HepG2 (cell line): ENCODE measurements around the gene KRTAP12-4. TPM values are rescaled to one million over a fixed set of nuclear protein-coding genes. Genes with fewer than 3 reads are reported as not detected.
A peak's percentile ranks its signal among the peaks of the same experiment; 100 is the strongest.

Experiments used
- ATF1 ChIP-seq: IDR thresholded peaks from 2 replicates; pipeline ENCODE4 v1.6.1; 2016; ENCODE audit warnings: mild to moderate bottlenecking, control low read depth
- GLI4 ChIP-seq: sonication (generic); formaldehyde crosslinking; IDR thresholded peaks from 2 replicates; pipeline ENCODE4 v1.5.1; 2020; ENCODE audit warnings: missing genetic modification reagents, mild to moderate bottlenecking, moderate library complexity, borderline replicate concordance
- HOXD1 ChIP-seq: sonication (generic); formaldehyde crosslinking; IDR thresholded peaks from 2 replicates; pipeline ENCODE4 v1.5.0; 2020; ENCODE audit warnings: missing genetic modification reagents
- LCORL ChIP-seq, 2 experiments: fragments of 450-650 bp in 1 of 2; sonication (generic) in 1 of 2; formaldehyde crosslinking in 1 of 2; IDR thresholded peaks; 2 replicates each; pipeline versions ENCODE4 v1.5.0 to v1.6.1; 2017 to 2020; ENCODE audit warnings: antibody characterized with exemption in 1 of 2, missing genetic modification reagents in 1 of 2
- PHF5A ChIP-seq: IDR thresholded peaks from one replicate; pipeline ENCODE4 v1.6.1; 2018; ENCODE audit warnings: low read depth, missing genetic modification reagents; ENCODE audit not compliant: unreplicated experiment
- PRDM10 ChIP-seq: sonication (generic); formaldehyde crosslinking; IDR thresholded peaks from 2 replicates; pipeline ENCODE4 v1.4.0; 2020; ENCODE audit warnings: low read depth, missing genetic modification reagents
- RFXANK ChIP-seq: IDR thresholded peaks from 2 replicates; pipeline ENCODE4 v1.6.1; 2016
- SP1 ChIP-seq, 2 experiments: fragments of 450-650 bp in 1 of 2; sonication (generic) in 1 of 2; formaldehyde crosslinking in 1 of 2; IDR thresholded peaks; 2 replicates each; pipeline versions ENCODE4 v1.4.0 to v1.6.1; 2016 to 2020; ENCODE audit warnings: missing genetic modification reagents in 1 of 2
- THAP9 ChIP-seq: sonication (generic); formaldehyde crosslinking; IDR thresholded peaks from 2 replicates; pipeline ENCODE4; 2020; ENCODE audit warnings: missing genetic modification reagents, mild to moderate bottlenecking, borderline replicate concordance
- YY1 ChIP-seq: IDR thresholded peaks from 2 replicates; pipeline ENCODE4 v1.6.1; 2011; ENCODE audit warnings: low read length, low read depth, moderate library complexity, mild to moderate bottlenecking; ENCODE audit not compliant: insufficient read depth, insufficient replicate concordance
- ZFP36L2 ChIP-seq: sonication (generic); formaldehyde crosslinking; IDR thresholded peaks from 2 replicates; pipeline ENCODE4 v1.4.0; 2020; ENCODE audit warnings: missing genetic modification reagents
- ZNF574 ChIP-seq: sonication (generic); formaldehyde crosslinking; IDR thresholded peaks from 2 replicates; pipeline ENCODE4 v1.4.0; 2020; ENCODE audit warnings: missing genetic modification reagents
- ZNF878 ChIP-seq: sonication (generic); formaldehyde crosslinking; IDR thresholded peaks from 2 replicates; pipeline ENCODE4 v1.8.1; 2023; ENCODE audit warnings: mild to moderate bottlenecking, missing genetic modification reagents, moderate library complexity
- polyA plus RNA-seq, 8 experiments: library from polyadenylated mRNA; depleted of rRNA in 3 of 8; stranded (reverse) in 7 of 8; unstranded in 1 of 8; fragments of >200 nt; fragmentation: Illumina TruSeq in 4 of 8; extraction: Trizol in 4 of 8; gene quantifications; 2 replicates each; pipeline versions ENCODE4 v1.2.1 to v1.2.3, GENCODE V29; 2011 to 2016; ENCODE audit warnings: low read depth in 4 of 8, missing spikeins in 1 of 8, mixed read lengths in 1 of 8; ENCODE audit not compliant: insufficient read depth in 1 of 8
- total RNA-seq, 5 experiments: library from RNA; depleted of rRNA; stranded (reverse); fragments of >200 nt; fragmentation: Illumina TruSeq; extraction: Trizol; gene quantifications; 2 replicates each; pipeline ENCODE4 v1.2.3, GENCODE V29; 2016; ENCODE audit warnings: low read depth in 1 of 5
- TF ChIP-seq, protein P1 (sequence below): sonication (generic); formaldehyde crosslinking; conservative IDR thresholded peaks from 2 replicates; pipeline ENCODE4 v1.4.0; 2020; ENCODE audit warnings: missing genetic modification reagents

Gene KRTAP12-4
- total and polyA plus RNA-seq, 2 of the 13 experiments (the other 11 are each of a cell fraction or from before 2014, with no cell fraction given): not detected

GRCh38 chr21:44700101-44701022 is 45.9 kb upstream of the KRTAP12-4 start (continued):
- TF ChIP-seq ZNF574 (CRISPR knock-in tag): peak; percentile 47
- 0 out of 2 replicates have a peak, but pooled peaks have one; percentile 38 for TF ChIP-seq THAP9 (CRISPR knock-in tag)
- TF ChIP-seq PHF5A: no peak
- no peak for TF ChIP-seq ATF1
- no peak for TF ChIP-seq YY1
- no peak for TF ChIP-seq LCORL (IDR thresholded peaks at IDR 0.05)
- TF ChIP-seq LCORL (CRISPR knock-in tag; IDR thresholded peaks at IDR 0.05): peak; percentile 64; the same call in 1 of the 2 replicates
- TF ChIP-seq ZFP36L2 (CRISPR knock-in tag): no peak
- no peak for TF ChIP-seq GLI4 (CRISPR knock-in tag)
- TF ChIP-seq SP1 (IDR thresholded peaks at IDR 0.05): no peak
- TF ChIP-seq SP1 (CRISPR knock-in tag; IDR thresholded peaks at IDR 0.05): no peak
- no peak for TF ChIP-seq RFXANK
- no peak for TF ChIP-seq ZNF878 (CRISPR knock-in tag)
- peak; percentile 88 for TF ChIP-seq PRDM10 (CRISPR knock-in tag)
- TF ChIP-seq, protein P1, sequence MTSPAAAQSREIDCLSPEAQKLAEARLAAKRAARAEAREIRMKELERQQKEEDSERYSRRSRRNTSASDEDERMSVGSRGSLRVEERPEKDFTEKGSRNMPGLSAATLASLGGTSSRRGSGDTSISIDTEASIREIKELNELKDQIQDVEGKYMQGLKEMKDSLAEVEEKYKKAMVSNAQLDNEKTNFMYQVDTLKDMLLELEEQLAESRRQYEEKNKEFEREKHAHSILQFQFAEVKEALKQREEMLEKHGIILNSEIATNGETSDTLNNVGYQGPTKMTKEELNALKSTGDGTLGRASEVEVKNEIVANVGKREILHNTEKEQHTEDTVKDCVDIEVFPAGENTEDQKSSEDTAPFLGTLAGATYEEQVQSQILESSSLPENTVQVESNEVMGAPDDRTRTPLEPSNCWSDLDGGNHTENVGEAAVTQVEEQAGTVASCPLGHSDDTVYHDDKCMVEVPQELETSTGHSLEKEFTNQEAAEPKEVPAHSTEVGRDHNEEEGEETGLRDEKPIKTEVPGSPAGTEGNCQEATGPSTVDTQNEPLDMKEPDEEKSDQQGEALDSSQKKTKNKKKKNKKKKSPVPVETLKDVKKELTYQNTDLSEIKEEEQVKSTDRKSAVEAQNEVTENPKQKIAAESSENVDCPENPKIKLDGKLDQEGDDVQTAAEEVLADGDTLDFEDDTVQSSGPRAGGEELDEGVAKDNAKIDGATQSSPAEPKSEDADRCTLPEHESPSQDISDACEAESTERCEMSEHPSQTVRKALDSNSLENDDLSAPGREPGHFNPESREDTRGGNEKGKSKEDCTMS (CRISPR knock-in tag): no peak
- TF ChIP-seq HOXD1 (CRISPR knock-in tag): no peak
